Suppressor macrophage treated with lipopolysaccharide for 4 hours (primary cell): Measurements from ENCODE around the gene CHPF.

Experiments
- DNase-seq: peaks from one replicate; pipeline ENCODE4 v3.0.0-alpha.2; 2020

Gene CHPF

GRCh38 chr2:219510512-219511135, 33.0 kb downstream of the CHPF start:
- DNase-seq, result no peak

- peak; percentile 45 for DNase-seq
Observed at GRCh38 chr2:219509780-219510511, 33.7 kb downstream of the CHPF start.

- no peak for DNase-seq
Observed at GRCh38 chr2:219508971-219509779, 34.4 kb downstream of the CHPF start.

- DNase-seq, result no peak
Observed at GRCh38 chr2:219508444-219508734, 35.2 kb downstream of the CHPF start.

GRCh38 chr2:219507581-219508443, 35.8 kb downstream of the CHPF start:
- DNase-seq, result no peak

- no peak for DNase-seq
Observed at GRCh38 chr2:219506802-219507526, 36.6 kb downstream of the CHPF start.

- no peak for DNase-seq
Observed at GRCh38 chr2:219506153-219506801, 37.3 kb downstream of the CHPF start.

- no peak for DNase-seq
Observed at GRCh38 chr2:219505585-219505984, 38.0 kb downstream of the CHPF start.

- no peak for DNase-seq
Observed at GRCh38 chr2:219502618-219503017, 41.0 kb downstream of the CHPF start.

- no peak for DNase-seq
Observed at GRCh38 chr2:219501849-219502248, 41.8 kb downstream of the CHPF start.

- DNase-seq, result no peak
Observed at GRCh38 chr2:219500135-219500534, 43.5 kb downstream of the CHPF start.

GRCh38 chr2:219499555-219499954, 44.1 kb downstream of the CHPF start:
- DNase-seq, result no peak

- DNase-seq, result no peak
Observed at GRCh38 chr2:219499058-219499307, 44.6 kb downstream of the CHPF start.

- DNase-seq, result peak; percentile 99
Observed at GRCh38 chr2:219498280-219499057, 45.1 kb downstream of the CHPF start, which contains the start of gene GMPPA. TSS of gene GMPPA (plus strand) at chr2:219498891. CDS start at chr2:219499976, 1,085 bp downstream.

- DNase-seq, result peak; percentile 90
Observed at GRCh38 chr2:219497495-219498279, 45.9 kb downstream of the CHPF start.

- DNase-seq, result no peak
Observed at GRCh38 chr2:219496825-219497494, 46.6 kb downstream of the CHPF start.

GRCh38 chr2:219496247-219496824, 47.3 kb downstream of the CHPF start:
- no peak for DNase-seq

- peak; percentile 78 for DNase-seq
Observed at GRCh38 chr2:219495531-219496122, 48.0 kb downstream of the CHPF start.
